IMR-90 (cell line): ENCODE data around the gene MYCBPAP. TPM values are rescaled to one million over a fixed set of nuclear protein-coding genes. Genes with fewer than 3 reads are reported as not detected.

Experiments
- ATAC-seq: fragments of 200-7000 bp; cut with Tn5 transposase; 2 replicates; pipeline ENCODE4 v1.9.1; 2020; ENCODE audit warnings: low read depth, mild to moderate bottlenecking, moderate library complexity
- BruUV-seq: library from RNA; stranded (reverse); fragments of 400-500 nt; replicated peaks from 2 replicates; lab custom pipeline; 2021; lab: Mats Ljungman, UMichigan
- CTCF ChIA-PET: fragments of 300-600 bp; formaldehyde crosslinking; extraction: SDS; loops from one replicate; lab custom pipeline; 2021; ENCODE audit warnings: antibody characterized with exemption; lab: Yijun Ruan, JAX
- POLR2A ChIA-PET: fragments of 300-600 bp; sonication (Branson Sonifier 250); formaldehyde crosslinking; loops from one replicate; lab custom pipeline; 2022; ENCODE audit warnings: antibody characterized with exemption; ENCODE audit not compliant: unreplicated experiment; lab: Charles Lee
- DNase-seq: peaks from one replicate; pipeline ENCODE4 v3.0.0; 2013
- H2AFZ ChIP-seq: replicated peaks from 2 replicates; pipeline ENCODE3; 2013; ENCODE audit warnings: low read length, mild to moderate bottlenecking; ENCODE audit not compliant: poor library complexity
- H2AK5ac ChIP-seq: 2 replicates; pipeline ENCODE4 v1.6.1; 2013; ENCODE audit warnings: low read depth, low read length, inconsistent platforms
- H2AK9ac ChIP-seq: replicated peaks from 2 replicates; pipeline ENCODE3; 2013; ENCODE audit warnings: mild to moderate bottlenecking, low read depth, low read length, moderate library complexity; ENCODE audit not compliant: poor library complexity
- H2BK120ac ChIP-seq: 2 replicates; pipeline ENCODE4 v1.6.1; 2013; ENCODE audit warnings: low read depth, low read length, inconsistent platforms
- H2BK15ac ChIP-seq: 3 replicates; pipeline ENCODE4 v1.6.1; 2013; ENCODE audit warnings: low read depth, low read length, inconsistent platforms
- H2BK20ac ChIP-seq: 2 replicates; pipeline ENCODE4 v1.6.1; 2013; ENCODE audit warnings: low read depth, mild to moderate bottlenecking, inconsistent platforms, low read length, moderate library complexity
- H2BK5ac ChIP-seq: 2 replicates; pipeline ENCODE4 v1.6.1; 2013; ENCODE audit warnings: mild to moderate bottlenecking, low read depth, low read length, inconsistent platforms; ENCODE audit not compliant: poor library complexity, severe bottlenecking
- H3K14ac ChIP-seq: replicated peaks from 2 replicates; pipeline ENCODE4 v1.6.1; 2013; ENCODE audit warnings: low read depth, low read length, inconsistent platforms
- H3K18ac ChIP-seq: 2 replicates; pipeline ENCODE4 v1.6.1; 2013; ENCODE audit warnings: low read depth, low read length, control low read depth
- H3K23ac ChIP-seq: 2 replicates; pipeline ENCODE4 v1.6.1; 2013; ENCODE audit warnings: low read depth, low read length, inconsistent platforms
- H3K27ac ChIP-seq: 2 replicates; pipeline ENCODE4 v1.5.1; 2013; ENCODE audit warnings: mild to moderate bottlenecking, control low read depth, low read length; ENCODE audit not compliant: insufficient read depth
- H3K27me3 ChIP-seq: 2 replicates; pipeline ENCODE4 v1.6.1; 2013; ENCODE audit warnings: low read length; ENCODE audit not compliant: control insufficient read depth, insufficient read depth
- H3K36me3 ChIP-seq: 2 replicates; pipeline ENCODE4 v1.6.1; 2013; ENCODE audit warnings: low read length, mixed read lengths; ENCODE audit not compliant: control insufficient read depth, insufficient read depth
- H3K4ac ChIP-seq: 2 replicates; pipeline ENCODE4 v1.6.1; 2013; ENCODE audit warnings: low read depth, low read length, inconsistent platforms
- H3K4me1 ChIP-seq: 2 replicates; pipeline ENCODE4 v1.6.1; 2013; ENCODE audit warnings: low read length, mixed read lengths; ENCODE audit not compliant: control insufficient read depth, insufficient read depth
- H3K4me2 ChIP-seq: 2 replicates; pipeline ENCODE4 v1.6.1; 2013; ENCODE audit warnings: low read depth, mild to moderate bottlenecking, control low read depth, low read length, moderate library complexity
- H3K4me3 ChIP-seq: 2 replicates; pipeline ENCODE4 v1.5.1; 2013; ENCODE audit warnings: low read depth, mild to moderate bottlenecking, control low read depth, low read length, moderate library complexity; ENCODE audit not compliant: insufficient read depth
- H3K56ac ChIP-seq: 2 replicates; pipeline ENCODE4 v1.6.1; 2013; ENCODE audit warnings: low read length, inconsistent platforms; ENCODE audit not compliant: insufficient read depth; ENCODE audit errors: extremely low read depth
- H3K79me1 ChIP-seq, 2 experiments: 2 replicates each; pipeline ENCODE4 v1.6.1; 2013; ENCODE audit warnings: low read length in 2 of 2, inconsistent platforms in 1 of 2, low read depth in 1 of 2
- H3K9ac ChIP-seq: 2 replicates; pipeline ENCODE4 v1.6.1; 2013; ENCODE audit warnings: low read depth, low read length, control low read depth
- H3K9me1 ChIP-seq: 2 replicates; pipeline ENCODE4 v1.6.1; 2013; ENCODE audit warnings: low read length, inconsistent platforms; ENCODE audit not compliant: insufficient read depth
- H3K9me3 ChIP-seq: 2 replicates; pipeline ENCODE4 v1.6.1; 2013; ENCODE audit warnings: low read length; ENCODE audit not compliant: control insufficient read depth, insufficient read depth
- H4K20me1 ChIP-seq: 2 replicates; pipeline ENCODE4 v1.6.1; 2013; ENCODE audit warnings: low read length, inconsistent platforms; ENCODE audit not compliant: insufficient read depth
- H4K5ac ChIP-seq: 2 replicates; pipeline ENCODE4 v1.6.1; 2013; ENCODE audit warnings: mild to moderate bottlenecking, low read depth, low read length, control low read depth
- H4K8ac ChIP-seq, 2 experiments: 2 replicates each; pipeline ENCODE4 v1.6.1; 2013; ENCODE audit warnings: low read depth in 2 of 2, low read length in 2 of 2, control low read depth in 1 of 2, inconsistent platforms in 1 of 2
- H4K91ac ChIP-seq: 2 replicates; pipeline ENCODE4 v1.6.1; 2013; ENCODE audit warnings: low read depth, low read length, inconsistent platforms; ENCODE audit not compliant: insufficient read depth
- CHD1 ChIP-seq: IDR thresholded peaks from 2 replicates; pipeline ENCODE4 v1.6.1; 2012; ENCODE audit warnings: low read depth, low read length, improper control_type of control experiment
- MAZ ChIP-seq: IDR thresholded peaks from 2 replicates; pipeline ENCODE4 v1.6.1; 2012; ENCODE audit warnings: low read depth, mild to moderate bottlenecking, low read length, improper control_type of control experiment, moderate library complexity, borderline replicate concordance
- RFX5 ChIP-seq: IDR thresholded peaks from 2 replicates; pipeline ENCODE4 v1.8.0; 2012; ENCODE audit warnings: low read depth, mild to moderate bottlenecking, low read length, moderate library complexity
- SMC3 ChIP-seq: fragments of 150-350 bp; IDR thresholded peaks from 2 replicates; pipeline ENCODE4 v1.6.1; 2016; ENCODE audit warnings: low read depth, mild to moderate bottlenecking, antibody characterized with exemption, low read length, moderate library complexity
- WGBS, 2 experiments: methylation state at CpG; one replicate each; pipeline versions ENCODE4 v1.1.5 to v1.1.7; 2013; ENCODE audit warnings: missing lambda C conversion rate in 2 of 2; ENCODE audit not compliant: insufficient read length in 1 of 2; ENCODE audit errors: extremely low coverage in 2 of 2; 5-methylcytosine and 5-hydroxymethylcytosine counted together
- dilution Hi-C: fragments of 300-500 bp; cut with HindIII; formaldehyde crosslinking; loops from one replicate; pipeline ENCODE4 v1.14.3; 2018; ENCODE audit warnings: low sequenced_read_pairs; ENCODE audit not compliant: unreplicated experiment
- in situ Hi-C: fragments of 300-500 bp; cut with MboI; formaldehyde crosslinking; loops from 3 replicates; pipeline ENCODE4 v1.14.3; 2019; ENCODE audit warnings: low sequenced_read_pairs, inconsistent platforms, mixed read lengths
- intact Hi-C: fragments of 100-400 bp; cut with micrococcal nuclease; formaldehyde crosslinking; loops from 2 replicates; pipeline ENCODE4 v1.10.0; 2022
- polyA plus RNA-seq, 3 experiments: library from polyadenylated mRNA; depleted of rRNA; stranded (reverse); fragments of >200 nt; gene quantifications; 2 replicates each; pipeline ENCODE4 v1.2.3, GENCODE V29; 2012; ENCODE audit warnings: low replicate concordance in 1 of 3
- total RNA-seq: library from RNA; depleted of rRNA; stranded (reverse); fragments of >200 nt; gene quantifications from 2 replicates; pipeline ENCODE4 v1.2.3, GENCODE V29; 2012

The MYCBPAP gene
- total and polyA plus RNA-seq, 2 of the 4 experiments (the other 2 are of a cell fraction), result 0.17 to 0.18 TPM

- TF ChIP-seq MAZ (peak; percentile 30; the same call in 1 of the 2 replicates), SMC3 (peak; percentile 95)
Measured at GRCh38 chr17:50550661-50551432, 42.6 kb downstream of the MYCBPAP start (continued).

GRCh38 chr17:50551433-50551815 lies 43.2 kb downstream of the MYCBPAP start:
- no TSS peak for BruUV-seq
- no peak overlapping the region for H2BK15ac ChIP-seq
- dilution Hi-C loops, result no loop called here
- 0 out of 2 replicates have a peak, but pooled peaks cover 8% of the 10 kb centered on the region for H4K20me1 ChIP-seq
- H4K5ac ChIP-seq, result no peak overlapping the region
- in situ Hi-C loops, result no loop called here
- H2AFZ ChIP-seq, result no peak overlapping the region
- H3K27ac ChIP-seq, result no peak overlapping the region
- DNase-seq (no peak), ATAC-seq (no peak)
- no CpG with 5 or more reads among the region's 8 CpGs for WGBS, 2 experiments
- no peak overlapping the region for H3K14ac ChIP-seq
- H2AK9ac ChIP-seq, result no peak overlapping the region
- no peak overlapping the region for H2BK20ac ChIP-seq
- peaks cover 6% of the 10 kb centered on the region for H3K4me1 ChIP-seq
- H3K36me3 ChIP-seq, result peaks cover 24% of the 10 kb centered on the region; the same call in 1 of the 2 replicates
- ChIA-PET CTCF (interaction anchor here (0.7 to 2.4 kb wide), 16 partner anchors 9 to 153 kb away, joined by 3 to 28 read pairs (median 5); partner anchors contain the start of gene CACNA1G), POLR2A (no interaction called here)
- no peaks in the 10 kb centered on the region for H3K9me3 ChIP-seq
- intact Hi-C loops, result loop anchor here (1.0 to 2.0 kb wide), 3 partner anchors 75 to 144 kb away; partner anchors contain the start of gene ABCC3
- no peak overlapping the region for H2BK5ac ChIP-seq
- no peak overlapping the region for H3K4ac ChIP-seq
- H3K4me3 ChIP-seq, result no peak overlapping the region
- no peak overlapping the region for H4K91ac ChIP-seq
- H3K9ac ChIP-seq, result no peak overlapping the region
- H3K23ac ChIP-seq, result no peak overlapping the region
- TF ChIP-seq CHD1 (no peak), SMC3 (no peak), RFX5 (no peak)
- H3K4me2 ChIP-seq, result no peak overlapping the region
- H3K18ac ChIP-seq, result no peak overlapping the region
- H4K8ac ChIP-seq, result no peak overlapping the region
- peaks cover 0 to 11% of the 10 kb centered on the region in 2 experiments; a peak in 2 of 4 replicates for H3K79me1 ChIP-seq
- no peak overlapping the region for H2BK120ac ChIP-seq
- H2AK5ac ChIP-seq, result peak overlapping the region; percentile 21; the same call in 1 of the 2 replicates
- H3K56ac ChIP-seq, result no peak overlapping the region
- H3K9me1 ChIP-seq, result peaks cover 5% of the 10 kb centered on the region
- no peaks in the 10 kb centered on the region for H3K27me3 ChIP-seq
